WTC11 (cell line): Measurements from ENCODE around the gene BPTF.

ENCODE experiments used
- CREB1 ChIP-seq: sonication (generic); formaldehyde crosslinking; IDR thresholded peaks from 2 replicates; pipeline ENCODE4 v1.8.0; 2023; ENCODE audit warnings: mild to moderate bottlenecking, missing genetic modification reagents
- GABPB1 ChIP-seq: sonication (generic); formaldehyde crosslinking; IDR thresholded peaks from 2 replicates; pipeline ENCODE4 v1.8.1; 2023; ENCODE audit warnings: mild to moderate bottlenecking, missing genetic modification reagents
- SMAD4 ChIP-seq: sonication (generic); formaldehyde crosslinking; IDR thresholded peaks from 2 replicates; pipeline ENCODE4 v1.8.0; 2022; ENCODE audit warnings: mild to moderate bottlenecking, missing genetic modification reagents
- TF ChIP-seq, protein P1 (sequence below): fragments of 200-600 bp; IDR thresholded peaks from 2 replicates; pipeline ENCODE4 v1.8.0; 2022; ENCODE audit warnings: antibody characterized with exemption
- TF ChIP-seq, protein P2 (sequence below): sonication (generic); formaldehyde crosslinking; IDR thresholded peaks from 2 replicates; pipeline ENCODE4 v1.8.0; 2022; ENCODE audit warnings: mild to moderate bottlenecking, missing genetic modification reagents
- TF ChIP-seq, protein P3 (sequence below): sonication (generic); formaldehyde crosslinking; IDR thresholded peaks from 2 replicates; pipeline ENCODE4 v1.8.0; 2022; ENCODE audit warnings: mild to moderate bottlenecking, missing genetic modification reagents
- TF ChIP-seq, protein P4 (sequence below): sonication (generic); formaldehyde crosslinking; IDR thresholded peaks from 2 replicates; pipeline ENCODE4 v1.8.1; 2023; ENCODE audit warnings: mild to moderate bottlenecking, missing genetic modification reagents, moderate library complexity
- TF ChIP-seq, protein P5 (sequence below): fragments of 250-450 bp; sonication (Bioruptor Pico); IDR thresholded peaks from 2 replicates; pipeline ENCODE4 v1.9.0; 2021; ENCODE audit warnings: mild to moderate bottlenecking
- TF ChIP-seq, protein P6 (sequence below): sonication (generic); formaldehyde crosslinking; IDR thresholded peaks from 2 replicates; pipeline ENCODE4 v1.8.1; 2022; ENCODE audit warnings: low read depth, missing genetic modification reagents, borderline replicate concordance

GRCh38 chr17:67833946-67834631 is 8.8 kb downstream of the BPTF start:
- TF ChIP-seq GABPB1 (CRISPR knock-in tag): no peak
- TF ChIP-seq, protein P1, sequence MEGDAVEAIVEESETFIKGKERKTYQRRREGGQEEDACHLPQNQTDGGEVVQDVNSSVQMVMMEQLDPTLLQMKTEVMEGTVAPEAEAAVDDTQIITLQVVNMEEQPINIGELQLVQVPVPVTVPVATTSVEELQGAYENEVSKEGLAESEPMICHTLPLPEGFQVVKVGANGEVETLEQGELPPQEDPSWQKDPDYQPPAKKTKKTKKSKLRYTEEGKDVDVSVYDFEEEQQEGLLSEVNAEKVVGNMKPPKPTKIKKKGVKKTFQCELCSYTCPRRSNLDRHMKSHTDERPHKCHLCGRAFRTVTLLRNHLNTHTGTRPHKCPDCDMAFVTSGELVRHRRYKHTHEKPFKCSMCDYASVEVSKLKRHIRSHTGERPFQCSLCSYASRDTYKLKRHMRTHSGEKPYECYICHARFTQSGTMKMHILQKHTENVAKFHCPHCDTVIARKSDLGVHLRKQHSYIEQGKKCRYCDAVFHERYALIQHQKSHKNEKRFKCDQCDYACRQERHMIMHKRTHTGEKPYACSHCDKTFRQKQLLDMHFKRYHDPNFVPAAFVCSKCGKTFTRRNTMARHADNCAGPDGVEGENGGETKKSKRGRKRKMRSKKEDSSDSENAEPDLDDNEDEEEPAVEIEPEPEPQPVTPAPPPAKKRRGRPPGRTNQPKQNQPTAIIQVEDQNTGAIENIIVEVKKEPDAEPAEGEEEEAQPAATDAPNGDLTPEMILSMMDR: 0 out of 2 replicates have a peak, but pooled peaks have one; percentile 21
- TF ChIP-seq, protein P2, sequence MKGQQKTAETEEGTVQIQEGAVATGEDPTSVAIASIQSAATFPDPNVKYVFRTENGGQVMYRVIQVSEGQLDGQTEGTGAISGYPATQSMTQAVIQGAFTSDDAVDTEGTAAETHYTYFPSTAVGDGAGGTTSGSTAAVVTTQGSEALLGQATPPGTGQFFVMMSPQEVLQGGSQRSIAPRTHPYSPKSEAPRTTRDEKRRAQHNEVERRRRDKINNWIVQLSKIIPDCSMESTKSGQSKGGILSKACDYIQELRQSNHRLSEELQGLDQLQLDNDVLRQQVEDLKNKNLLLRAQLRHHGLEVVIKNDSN: no peak
- TF ChIP-seq SMAD4 (CRISPR knock-in tag): no peak
- TF ChIP-seq, protein P3, sequence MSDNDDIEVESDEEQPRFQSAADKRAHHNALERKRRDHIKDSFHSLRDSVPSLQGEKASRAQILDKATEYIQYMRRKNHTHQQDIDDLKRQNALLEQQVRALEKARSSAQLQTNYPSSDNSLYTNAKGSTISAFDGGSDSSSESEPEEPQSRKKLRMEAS: no peak
- TF ChIP-seq, protein P4, sequence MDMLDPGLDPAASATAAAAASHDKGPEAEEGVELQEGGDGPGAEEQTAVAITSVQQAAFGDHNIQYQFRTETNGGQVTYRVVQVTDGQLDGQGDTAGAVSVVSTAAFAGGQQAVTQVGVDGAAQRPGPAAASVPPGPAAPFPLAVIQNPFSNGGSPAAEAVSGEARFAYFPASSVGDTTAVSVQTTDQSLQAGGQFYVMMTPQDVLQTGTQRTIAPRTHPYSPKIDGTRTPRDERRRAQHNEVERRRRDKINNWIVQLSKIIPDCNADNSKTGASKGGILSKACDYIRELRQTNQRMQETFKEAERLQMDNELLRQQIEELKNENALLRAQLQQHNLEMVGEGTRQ (CRISPR knock-in tag): no peak
- TF ChIP-seq, protein P5, sequence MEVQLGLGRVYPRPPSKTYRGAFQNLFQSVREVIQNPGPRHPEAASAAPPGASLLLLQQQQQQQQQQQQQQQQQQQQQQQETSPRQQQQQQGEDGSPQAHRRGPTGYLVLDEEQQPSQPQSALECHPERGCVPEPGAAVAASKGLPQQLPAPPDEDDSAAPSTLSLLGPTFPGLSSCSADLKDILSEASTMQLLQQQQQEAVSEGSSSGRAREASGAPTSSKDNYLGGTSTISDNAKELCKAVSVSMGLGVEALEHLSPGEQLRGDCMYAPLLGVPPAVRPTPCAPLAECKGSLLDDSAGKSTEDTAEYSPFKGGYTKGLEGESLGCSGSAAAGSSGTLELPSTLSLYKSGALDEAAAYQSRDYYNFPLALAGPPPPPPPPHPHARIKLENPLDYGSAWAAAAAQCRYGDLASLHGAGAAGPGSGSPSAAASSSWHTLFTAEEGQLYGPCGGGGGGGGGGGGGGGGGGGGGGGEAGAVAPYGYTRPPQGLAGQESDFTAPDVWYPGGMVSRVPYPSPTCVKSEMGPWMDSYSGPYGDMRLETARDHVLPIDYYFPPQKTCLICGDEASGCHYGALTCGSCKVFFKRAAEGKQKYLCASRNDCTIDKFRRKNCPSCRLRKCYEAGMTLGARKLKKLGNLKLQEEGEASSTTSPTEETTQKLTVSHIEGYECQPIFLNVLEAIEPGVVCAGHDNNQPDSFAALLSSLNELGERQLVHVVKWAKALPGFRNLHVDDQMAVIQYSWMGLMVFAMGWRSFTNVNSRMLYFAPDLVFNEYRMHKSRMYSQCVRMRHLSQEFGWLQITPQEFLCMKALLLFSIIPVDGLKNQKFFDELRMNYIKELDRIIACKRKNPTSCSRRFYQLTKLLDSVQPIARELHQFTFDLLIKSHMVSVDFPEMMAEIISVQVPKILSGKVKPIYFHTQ: no peak
- no peak for TF ChIP-seq CREB1 (CRISPR knock-in tag)
- TF ChIP-seq, protein P6, sequence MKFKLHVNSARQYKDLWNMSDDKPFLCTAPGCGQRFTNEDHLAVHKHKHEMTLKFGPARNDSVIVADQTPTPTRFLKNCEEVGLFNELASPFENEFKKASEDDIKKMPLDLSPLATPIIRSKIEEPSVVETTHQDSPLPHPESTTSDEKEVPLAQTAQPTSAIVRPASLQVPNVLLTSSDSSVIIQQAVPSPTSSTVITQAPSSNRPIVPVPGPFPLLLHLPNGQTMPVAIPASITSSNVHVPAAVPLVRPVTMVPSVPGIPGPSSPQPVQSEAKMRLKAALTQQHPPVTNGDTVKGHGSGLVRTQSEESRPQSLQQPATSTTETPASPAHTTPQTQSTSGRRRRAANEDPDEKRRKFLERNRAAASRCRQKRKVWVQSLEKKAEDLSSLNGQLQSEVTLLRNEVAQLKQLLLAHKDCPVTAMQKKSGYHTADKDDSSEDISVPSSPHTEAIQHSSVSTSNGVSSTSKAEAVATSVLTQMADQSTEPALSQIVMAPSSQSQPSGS (CRISPR knock-in tag): no peak
